Measurements from ENCODE around the gene SMIM33. TPM values are rescaled to one million over a fixed set of nuclear protein-coding genes. Genes with fewer than 3 reads are reported as not detected.
"Not testable (repeated sequence)": the region's sequence is repeated elsewhere in the genome, so short reads cannot be mapped to it uniquely, and the experiment has no call there.

Gene SMIM33
- total and polyA plus RNA-seq, 8 donors, result not detected

- intact Hi-C loops (cut with DNase I), result loop anchor here in 2 of 3 donors (5.0 kb wide), 2 partner anchors 91 to 96 kb away; no protein-coding TSS in a partner anchor
- no peaks in the 10 kb centered on the region for H3K27me3 ChIP-seq
- no peak overlapping the region for H3K4me3 ChIP-seq
- no peaks in the 10 kb centered on the region for H3K9me3 ChIP-seq
- ATAC-seq (no peak), FAIRE-seq (no peak), DNase-seq (no peak)
- no peaks in the 10 kb centered on the region for H3K4me1 ChIP-seq
- 78 to 87% methylated on average over 6 of the region's 6 CpGs for WGBS, 2 donors
- no peaks in the 10 kb centered on the region for H3K36me3 ChIP-seq
- H3K27ac ChIP-seq, result no peak overlapping the region
- no peak for TF ChIP-seq CTCF (IDR thresholded peaks at IDR 0.05)
Observed at GRCh38 chr5:139512786-139513390, 42.1 kb downstream of the SMIM33 start.

- intact Hi-C loops (cut with DNase I), result loop anchor here in 2 of 3 donors (5.0 kb wide), 2 partner anchors 91 to 96 kb away; no protein-coding TSS in a partner anchor
- not testable (repeated sequence) for H3K36me3 ChIP-seq, H3K27me3 ChIP-seq, H3K4me1 ChIP-seq, H3K27ac ChIP-seq, H3K9me3 ChIP-seq, H3K4me3 ChIP-seq, FAIRE-seq
- ATAC-seq (peak in 3 of 4 donors; percentile 68 to 81 (median 73)), DNase-seq (peak; percentile 35 to 71 (median 64))
- 69 to 82% methylated on average over 5 of the region's 5 CpGs for WGBS, 2 donors
- peak in 3 of 4 donors; percentile 38 to 54 (median 51) for TF ChIP-seq CTCF (IDR thresholded peaks at IDR 0.05)
Observed at GRCh38 chr5:139513434-139513833, 42.6 kb downstream of the SMIM33 start.

- H3K4me1 ChIP-seq, result no peaks in the 10 kb centered on the region
- no peak for ATAC-seq
- H3K9me3 ChIP-seq, result no peaks in the 10 kb centered on the region
- WGBS, 2 donors, result 80 to 88% methylated on average over 6 of the region's 6 CpGs
- no peaks in the 10 kb centered on the region for H3K36me3 ChIP-seq
- no peak for DNase-seq
- TF ChIP-seq CTCF (IDR thresholded peaks at IDR 0.05), result no peak
- H3K27me3 ChIP-seq, result no peaks in the 10 kb centered on the region
- FAIRE-seq, result no peak
- intact Hi-C loops (cut with DNase I), result loop anchor here in 2 of 3 donors (5.0 kb wide), 2 partner anchors 92 to 97 kb away; no protein-coding TSS in a partner anchor
- H3K4me3 ChIP-seq, result no peak overlapping the region
- no peak overlapping the region for H3K27ac ChIP-seq
Observed at GRCh38 chr5:139513852-139514485, 43.2 kb downstream of the SMIM33 start.

- H3K27ac ChIP-seq, result no peak overlapping the region
- no peak for ATAC-seq
- FAIRE-seq, result no peak
- no peaks in the 10 kb centered on the region for H3K9me3 ChIP-seq
- no peak for TF ChIP-seq CTCF (IDR thresholded peaks at IDR 0.05)
- H3K36me3 ChIP-seq, result no peaks in the 10 kb centered on the region
- H3K27me3 ChIP-seq, result no peaks in the 10 kb centered on the region
- no peak for DNase-seq
- WGBS, 2 donors, result 77 to 89% methylated on average over 2 of the region's 2 CpGs
- H3K4me3 ChIP-seq, result no peak overlapping the region
- no peaks in the 10 kb centered on the region for H3K4me1 ChIP-seq
- intact Hi-C loops (cut with DNase I), result loop anchor here in 2 of 3 donors (5.0 kb wide), 2 partner anchors 92 to 97 kb away; no protein-coding TSS in a partner anchor
Observed at GRCh38 chr5:139514486-139514856, 43.7 kb downstream of the SMIM33 start.
